ENCODE data around the gene FNDC1. TPM values are rescaled to one million over a fixed set of nuclear protein-coding genes. Genes with fewer than 3 reads are reported as not detected.

FNDC1 gene
- total RNA-seq, 1 donor from 2014 or later, result 6.3 TPM

GRCh38 chr6:159267165-159267564 is 98.0 kb downstream of the FNDC1 start:
- no peak overlapping the region for H3K9ac ChIP-seq (ENCODE audit: low read length)
- TF ChIP-seq EZH2 (IDR thresholded peaks at IDR 0.05; ENCODE audit: insufficient read depth, low read length), result no peak
- no peak for TF ChIP-seq CTCF (IDR thresholded peaks at IDR 0.05; ENCODE audit: insufficient read depth, low read depth, low read length)
- H3K36me3 ChIP-seq (ENCODE audit: insufficient read depth, low read length), result no peaks in the 10 kb centered on the region
- H4K20me1 ChIP-seq (ENCODE audit: insufficient read depth, low read length), result no peaks in the 10 kb centered on the region
- Mint-ChIP-seq H3K36me3 (ENCODE audit: low read depth, unreplicated experiment) (no peaks in the 10 kb centered on the region), H3K9me3 (ENCODE audit: unreplicated experiment) (no peaks in the 10 kb centered on the region), H3K4me3 (ENCODE audit: unreplicated experiment) (no peak overlapping the region), H3K27ac (ENCODE audit: unreplicated experiment) (no peak overlapping the region), H3K27me3 (ENCODE audit: low read depth, unreplicated experiment) (peaks cover 11% of the 10 kb centered on the region), H3K4me1 (ENCODE audit: low read depth, unreplicated experiment) (no peaks in the 10 kb centered on the region)
- DNase-seq (ENCODE audit: low read depth), result no peak
- no peaks in the 10 kb centered on the region for H3K79me2 ChIP-seq (ENCODE audit: insufficient read depth, low read length)
- H3K27ac ChIP-seq (ENCODE audit: low read depth, low read length), result no peak overlapping the region
- no peaks in the 10 kb centered on the region for H3K4me1 ChIP-seq (ENCODE audit: insufficient read depth, low read length)
- H2AFZ ChIP-seq (ENCODE audit: low read depth, low read length), result no peak overlapping the region
- H3K27me3 ChIP-seq (ENCODE audit: insufficient read depth, low read length), result no peaks in the 10 kb centered on the region
- FAIRE-seq, result no peak
- H3K9me3 ChIP-seq (ENCODE audit: insufficient read depth, low read depth, low read length), result no peaks in the 10 kb centered on the region
- no peak overlapping the region for H3K4me3 ChIP-seq (ENCODE audit: insufficient read depth, low read depth, low read length)
- no peak overlapping the region for H3K4me2 ChIP-seq (ENCODE audit: low read length)

- Histone ChIP-seq H4K20me1 (ENCODE audit: insufficient read depth, low read length) (no peaks in the 10 kb centered on the region), H3K36me3 (ENCODE audit: insufficient read depth, low read length) (no peaks in the 10 kb centered on the region), H3K4me1 (ENCODE audit: insufficient read depth, low read length) (no peaks in the 10 kb centered on the region), H2AFZ (ENCODE audit: low read depth, low read length) (no peak overlapping the region), H3K4me2 (ENCODE audit: low read length) (no peak overlapping the region), H3K27ac (ENCODE audit: low read depth, low read length) (no peak overlapping the region), H3K4me3 (ENCODE audit: insufficient read depth, low read depth, low read length) (no peak overlapping the region), H3K79me2 (ENCODE audit: insufficient read depth, low read length) (no peaks in the 10 kb centered on the region), H3K27me3 (ENCODE audit: insufficient read depth, low read length) (no peaks in the 10 kb centered on the region), H3K9me3 (ENCODE audit: insufficient read depth, low read depth, low read length) (no peaks in the 10 kb centered on the region), H3K9ac (ENCODE audit: low read length) (no peak overlapping the region)
- no peaks in the 10 kb centered on the region for H3K4me1 Mint-ChIP-seq (ENCODE audit: low read depth, unreplicated experiment)
- TF ChIP-seq CTCF (IDR thresholded peaks at IDR 0.05; ENCODE audit: insufficient read depth, low read depth, low read length), result no peak
- no peak for TF ChIP-seq EZH2 (IDR thresholded peaks at IDR 0.05; ENCODE audit: insufficient read depth, low read length)
- H3K27me3 Mint-ChIP-seq (ENCODE audit: low read depth, unreplicated experiment), result peaks cover 7% of the 10 kb centered on the region
- H3K27ac Mint-ChIP-seq (ENCODE audit: unreplicated experiment), result no peak overlapping the region
- DNase-seq (ENCODE audit: low read depth), result no peak
- no peak overlapping the region for H3K4me3 Mint-ChIP-seq (ENCODE audit: unreplicated experiment)
- H3K9me3 Mint-ChIP-seq (ENCODE audit: unreplicated experiment), result peaks cover 2% of the 10 kb centered on the region
- FAIRE-seq, result no peak
- no peaks in the 10 kb centered on the region for H3K36me3 Mint-ChIP-seq (ENCODE audit: low read depth, unreplicated experiment)
Measured at GRCh38 chr6:159268511-159268910, 99.3 kb downstream of the FNDC1 start.

GRCh38 chr6:159271257-159271656 is 102.1 kb downstream of the FNDC1 start:
- H3K4me3 ChIP-seq (ENCODE audit: insufficient read depth, low read depth, low read length), result no peak overlapping the region
- Mint-ChIP-seq H3K4me1 (ENCODE audit: low read depth, unreplicated experiment) (no peaks in the 10 kb centered on the region), H3K36me3 (ENCODE audit: low read depth, unreplicated experiment) (no peaks in the 10 kb centered on the region), H3K4me3 (ENCODE audit: unreplicated experiment) (no peak overlapping the region), H3K27ac (ENCODE audit: unreplicated experiment) (no peak overlapping the region), H3K9me3 (ENCODE audit: unreplicated experiment) (peaks cover 4% of the 10 kb centered on the region), H3K27me3 (ENCODE audit: low read depth, unreplicated experiment) (peaks cover 10% of the 10 kb centered on the region)
- no peak overlapping the region for H3K4me2 ChIP-seq (ENCODE audit: low read length)
- FAIRE-seq (no peak), DNase-seq (ENCODE audit: low read depth) (no peak)
- no peaks in the 10 kb centered on the region for H3K36me3 ChIP-seq (ENCODE audit: insufficient read depth, low read length)
- TF ChIP-seq CTCF (IDR thresholded peaks at IDR 0.05; ENCODE audit: insufficient read depth, low read depth, low read length) (no peak), EZH2 (IDR thresholded peaks at IDR 0.05; ENCODE audit: insufficient read depth, low read length) (no peak)
- no peak overlapping the region for H3K27ac ChIP-seq (ENCODE audit: low read depth, low read length)
- no peak overlapping the region for H3K9ac ChIP-seq (ENCODE audit: low read length)
- H3K79me2 ChIP-seq (ENCODE audit: insufficient read depth, low read length), result no peaks in the 10 kb centered on the region
- no peaks in the 10 kb centered on the region for H4K20me1 ChIP-seq (ENCODE audit: insufficient read depth, low read length)
- H3K27me3 ChIP-seq (ENCODE audit: insufficient read depth, low read length), result no peaks in the 10 kb centered on the region
- H3K9me3 ChIP-seq (ENCODE audit: insufficient read depth, low read depth, low read length), result no peaks in the 10 kb centered on the region
- no peak overlapping the region for H2AFZ ChIP-seq (ENCODE audit: low read depth, low read length)
- no peaks in the 10 kb centered on the region for H3K4me1 ChIP-seq (ENCODE audit: insufficient read depth, low read length)
